ENCODE results near the gene PPIB. TPM values are rescaled to one million over a fixed set of nuclear protein-coding genes. Genes with fewer than 3 reads are reported as not detected.
A peak's percentile ranks its signal among the peaks of the same experiment; 100 is the strongest.
"Not testable (repeated sequence)": the region's sequence is repeated elsewhere in the genome, so short reads cannot be mapped to it uniquely, and the experiment has no call there.

PPIB gene
- total RNA-seq, 1 donor = 954 TPM

DNA sequence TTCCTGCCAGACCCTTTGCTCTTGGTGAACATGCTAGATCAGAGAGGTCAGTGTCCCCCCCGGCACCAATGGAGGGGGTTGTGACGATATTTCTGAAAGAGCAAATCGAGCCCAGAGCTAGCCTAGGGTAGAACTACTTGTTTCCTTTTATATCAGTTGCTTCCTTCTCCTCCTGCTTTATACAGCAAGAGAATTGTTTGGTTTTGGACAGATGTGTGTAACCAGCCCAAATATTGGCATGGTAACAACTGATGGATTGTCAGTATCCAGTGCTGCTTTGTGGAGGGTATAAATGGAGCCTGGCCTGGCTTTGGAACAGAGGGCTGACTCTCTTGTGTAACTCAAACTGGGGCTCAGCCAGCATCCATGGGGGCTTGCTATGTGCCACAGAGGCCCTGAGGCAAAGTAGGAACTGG, 39.9 kb downstream of the PPIB start:
- H3K4me3 ChIP-seq (ENCODE audit: insufficient read depth, low read length) = no peak overlapping the region
- H2AFZ ChIP-seq (ENCODE audit: low read length) = no peak overlapping the region
- H3K27me3 ChIP-seq (ENCODE audit: insufficient read depth, low read length) = no peaks in the 10 kb centered on the region
- H3K79me2 ChIP-seq (ENCODE audit: insufficient read depth, low read length) = no peaks in the 10 kb centered on the region
- TF ChIP-seq, protein P1, sequence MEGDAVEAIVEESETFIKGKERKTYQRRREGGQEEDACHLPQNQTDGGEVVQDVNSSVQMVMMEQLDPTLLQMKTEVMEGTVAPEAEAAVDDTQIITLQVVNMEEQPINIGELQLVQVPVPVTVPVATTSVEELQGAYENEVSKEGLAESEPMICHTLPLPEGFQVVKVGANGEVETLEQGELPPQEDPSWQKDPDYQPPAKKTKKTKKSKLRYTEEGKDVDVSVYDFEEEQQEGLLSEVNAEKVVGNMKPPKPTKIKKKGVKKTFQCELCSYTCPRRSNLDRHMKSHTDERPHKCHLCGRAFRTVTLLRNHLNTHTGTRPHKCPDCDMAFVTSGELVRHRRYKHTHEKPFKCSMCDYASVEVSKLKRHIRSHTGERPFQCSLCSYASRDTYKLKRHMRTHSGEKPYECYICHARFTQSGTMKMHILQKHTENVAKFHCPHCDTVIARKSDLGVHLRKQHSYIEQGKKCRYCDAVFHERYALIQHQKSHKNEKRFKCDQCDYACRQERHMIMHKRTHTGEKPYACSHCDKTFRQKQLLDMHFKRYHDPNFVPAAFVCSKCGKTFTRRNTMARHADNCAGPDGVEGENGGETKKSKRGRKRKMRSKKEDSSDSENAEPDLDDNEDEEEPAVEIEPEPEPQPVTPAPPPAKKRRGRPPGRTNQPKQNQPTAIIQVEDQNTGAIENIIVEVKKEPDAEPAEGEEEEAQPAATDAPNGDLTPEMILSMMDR (IDR thresholded peaks at IDR 0.05; ENCODE audit: extremely low read depth, low read depth, low read length) = no peak
- H4K20me1 ChIP-seq (ENCODE audit: insufficient read depth, low read length) = no peaks in the 10 kb centered on the region
- no peaks in the 10 kb centered on the region for H3K4me1 ChIP-seq (ENCODE audit: insufficient read depth, low read length)
- H3K27ac ChIP-seq (ENCODE audit: low read depth, low read length) = no peak overlapping the region
- no peaks in the 10 kb centered on the region for H3K9me3 ChIP-seq (ENCODE audit: low read depth, low read length)
- H3K36me3 ChIP-seq (ENCODE audit: insufficient read depth, low read length) = peaks cover 79% of the 10 kb centered on the region
- no peak overlapping the region for H3K4me2 ChIP-seq (ENCODE audit: insufficient read depth, low read length)
- peak; percentile 36 for DNase-seq (ENCODE audit: insufficient read length, low spot score, missing footprints)

DNA sequence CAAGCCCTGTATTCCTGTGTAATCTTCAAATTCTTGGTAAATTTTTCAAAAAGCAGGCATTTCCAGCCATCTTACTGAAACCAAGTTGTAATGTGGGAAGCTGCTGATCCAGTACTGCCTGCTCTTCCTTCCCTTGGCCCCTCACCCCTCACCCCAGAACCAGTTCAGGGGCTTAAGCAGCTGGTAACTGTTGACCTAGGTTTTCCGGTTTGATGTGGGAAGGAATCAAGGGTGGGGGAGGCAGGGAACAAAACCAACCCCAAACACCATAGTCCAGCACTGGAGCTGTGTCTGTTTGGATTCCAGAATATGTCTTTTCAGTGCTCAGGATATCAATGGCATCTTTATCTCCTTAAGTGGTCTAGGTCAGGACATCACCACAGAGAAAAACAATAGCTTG, 40.4 kb downstream of the PPIB start:
- TF ChIP-seq, protein P1 (IDR thresholded peaks at IDR 0.05; ENCODE audit: extremely low read depth, low read depth, low read length) = no peak
- Histone ChIP-seq H3K4me3 (ENCODE audit: insufficient read depth, low read length) (no peak overlapping the region), H2AFZ (ENCODE audit: low read length) (no peak overlapping the region), H3K4me2 (ENCODE audit: insufficient read depth, low read length) (no peak overlapping the region), H3K36me3 (ENCODE audit: insufficient read depth, low read length) (peaks cover 79% of the 10 kb centered on the region), H4K20me1 (ENCODE audit: insufficient read depth, low read length) (no peaks in the 10 kb centered on the region), H3K79me2 (ENCODE audit: insufficient read depth, low read length) (no peaks in the 10 kb centered on the region), H3K4me1 (ENCODE audit: insufficient read depth, low read length) (no peaks in the 10 kb centered on the region), H3K27ac (ENCODE audit: low read depth, low read length) (no peak overlapping the region), H3K27me3 (ENCODE audit: insufficient read depth, low read length) (no peaks in the 10 kb centered on the region), H3K9me3 (ENCODE audit: low read depth, low read length) (no peaks in the 10 kb centered on the region)
- DNase-seq (ENCODE audit: insufficient read length, low spot score, missing footprints) = no peak

DNA sequence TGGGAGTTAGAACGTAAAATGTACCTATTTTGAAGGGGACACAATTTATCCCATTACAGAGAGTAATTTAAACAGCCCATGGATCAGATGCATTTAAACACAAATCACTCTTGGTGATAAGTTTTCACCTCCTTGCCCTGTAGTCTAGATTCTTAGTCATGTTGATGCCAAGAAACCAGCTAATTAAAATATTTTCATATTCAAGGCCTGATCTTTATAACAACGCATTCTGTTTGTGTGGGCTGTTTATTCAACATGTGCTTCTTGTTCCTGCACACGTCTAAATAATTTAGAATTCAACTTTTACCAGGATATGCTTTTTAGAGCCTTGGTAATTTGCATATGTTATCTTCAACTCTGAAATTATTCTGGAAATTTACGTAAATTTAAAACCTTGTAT, 41.2 kb downstream of the PPIB start:
- H3K4me3 ChIP-seq (ENCODE audit: insufficient read depth, low read length) = no peak overlapping the region
- H3K27me3 ChIP-seq (ENCODE audit: insufficient read depth, low read length) = no peaks in the 10 kb centered on the region
- no peaks in the 10 kb centered on the region for H3K79me2 ChIP-seq (ENCODE audit: insufficient read depth, low read length)
- H3K36me3 ChIP-seq (ENCODE audit: insufficient read depth, low read length) = peaks cover 71% of the 10 kb centered on the region
- no peak overlapping the region for H3K4me2 ChIP-seq (ENCODE audit: insufficient read depth, low read length)
- no peak overlapping the region for H3K27ac ChIP-seq (ENCODE audit: low read depth, low read length)
- H4K20me1 ChIP-seq (ENCODE audit: insufficient read depth, low read length) = no peaks in the 10 kb centered on the region
- H3K9me3 ChIP-seq (ENCODE audit: low read depth, low read length) = no peaks in the 10 kb centered on the region
- H3K4me1 ChIP-seq (ENCODE audit: insufficient read depth, low read length) = no peaks in the 10 kb centered on the region
- TF ChIP-seq, protein P1 (IDR thresholded peaks at IDR 0.05; ENCODE audit: extremely low read depth, low read depth, low read length) = no peak
- no peak overlapping the region for H2AFZ ChIP-seq (ENCODE audit: low read length)
- peak; percentile 15 for DNase-seq (ENCODE audit: insufficient read length, low spot score, missing footprints)

DNA sequence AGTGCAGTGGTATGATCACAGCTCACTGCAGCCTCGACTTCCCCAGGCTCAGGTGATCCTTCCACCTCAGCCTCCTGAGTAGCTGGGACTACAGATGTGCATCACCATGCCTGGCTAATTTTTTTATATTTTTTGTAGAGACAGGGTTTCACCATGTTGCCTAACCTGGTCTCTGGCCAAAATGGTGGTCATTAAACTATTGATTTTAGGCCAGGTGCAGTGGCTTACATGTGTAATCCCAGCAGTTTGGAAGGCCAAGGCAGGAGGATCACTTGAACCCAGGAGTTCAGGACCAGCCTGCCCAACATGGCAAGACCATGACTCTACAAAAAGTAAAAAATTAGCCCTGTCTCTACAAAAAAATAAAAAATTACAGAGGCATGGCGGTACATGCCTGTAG, 42.5 kb downstream of the PPIB start:
- H3K4me3 ChIP-seq (ENCODE audit: insufficient read depth, low read length); H4K20me1 ChIP-seq (ENCODE audit: insufficient read depth, low read length); H3K79me2 ChIP-seq (ENCODE audit: insufficient read depth, low read length); H3K4me1 ChIP-seq (ENCODE audit: insufficient read depth, low read length); H3K27ac ChIP-seq (ENCODE audit: low read depth, low read length); H3K9me3 ChIP-seq (ENCODE audit: low read depth, low read length); H3K4me2 ChIP-seq (ENCODE audit: insufficient read depth, low read length); DNase-seq (ENCODE audit: insufficient read length, low spot score, missing footprints); H2AFZ ChIP-seq (ENCODE audit: low read length); H3K27me3 ChIP-seq (ENCODE audit: insufficient read depth, low read length): not testable (repeated sequence)
- peaks cover 64% of the 10 kb centered on the region for H3K36me3 ChIP-seq (ENCODE audit: insufficient read depth, low read length)

Data from osteoblast (primary cell).